ENCODE results near the gene RMDN3. TPM values are rescaled to one million over a fixed set of nuclear protein-coding genes. Genes with fewer than 3 reads are reported as not detected.
A peak's percentile ranks its signal among the peaks of the same experiment; 100 is the strongest.

The RMDN3 gene
- total and polyA plus RNA-seq, 2 experiments from 2014 or later = 26.0 to 46.8 TPM

DNA sequence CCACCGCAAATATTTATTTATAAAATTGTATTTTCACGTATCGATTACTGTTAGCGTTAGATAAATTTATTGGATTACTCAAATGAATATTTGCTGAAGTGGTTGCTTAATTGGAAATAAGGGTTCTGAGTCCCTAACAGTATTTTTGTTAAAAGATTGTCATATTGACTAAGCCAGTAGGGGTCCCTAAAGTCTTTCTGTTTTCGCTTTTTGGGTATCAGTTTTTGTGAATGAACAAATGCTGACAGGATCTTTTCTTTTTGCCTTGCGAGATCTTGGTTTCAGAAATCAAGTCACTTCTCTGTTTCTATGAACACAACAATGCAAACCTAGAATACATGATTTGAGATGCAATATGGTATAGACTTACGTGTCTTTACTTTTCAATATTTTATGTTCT, 53.0 kb downstream of the RMDN3 start:
- no peaks in the 10 kb centered on the region for H3K9me3 ChIP-seq (ENCODE audit: low read depth)
- no peak overlapping the region for H3K4me3 ChIP-seq
- H3K79me2 ChIP-seq = peaks cover 2% of the 10 kb centered on the region
- H3K27ac ChIP-seq = no peak overlapping the region
- no peaks in the 10 kb centered on the region for H3K27me3 ChIP-seq
- no peaks in the 10 kb centered on the region for H3K9me2 ChIP-seq (replicated peaks; ENCODE audit: insufficient read depth)
- no peaks in the 10 kb centered on the region for H3K36me3 ChIP-seq (replicated peaks; ENCODE audit: insufficient read depth, low read depth)
- TF ChIP-seq EZH2 (IDR thresholded peaks at IDR 0.05; ENCODE audit: borderline replicate concordance) = no peak
- TF ChIP-seq EZH2phosphoT487 (IDR thresholded peaks at IDR 0.05; ENCODE audit: low read depth, severe bottlenecking, unreplicated experiment) = no peak
- TF ChIP-seq, protein P1, sequence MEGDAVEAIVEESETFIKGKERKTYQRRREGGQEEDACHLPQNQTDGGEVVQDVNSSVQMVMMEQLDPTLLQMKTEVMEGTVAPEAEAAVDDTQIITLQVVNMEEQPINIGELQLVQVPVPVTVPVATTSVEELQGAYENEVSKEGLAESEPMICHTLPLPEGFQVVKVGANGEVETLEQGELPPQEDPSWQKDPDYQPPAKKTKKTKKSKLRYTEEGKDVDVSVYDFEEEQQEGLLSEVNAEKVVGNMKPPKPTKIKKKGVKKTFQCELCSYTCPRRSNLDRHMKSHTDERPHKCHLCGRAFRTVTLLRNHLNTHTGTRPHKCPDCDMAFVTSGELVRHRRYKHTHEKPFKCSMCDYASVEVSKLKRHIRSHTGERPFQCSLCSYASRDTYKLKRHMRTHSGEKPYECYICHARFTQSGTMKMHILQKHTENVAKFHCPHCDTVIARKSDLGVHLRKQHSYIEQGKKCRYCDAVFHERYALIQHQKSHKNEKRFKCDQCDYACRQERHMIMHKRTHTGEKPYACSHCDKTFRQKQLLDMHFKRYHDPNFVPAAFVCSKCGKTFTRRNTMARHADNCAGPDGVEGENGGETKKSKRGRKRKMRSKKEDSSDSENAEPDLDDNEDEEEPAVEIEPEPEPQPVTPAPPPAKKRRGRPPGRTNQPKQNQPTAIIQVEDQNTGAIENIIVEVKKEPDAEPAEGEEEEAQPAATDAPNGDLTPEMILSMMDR (IDR thresholded peaks at IDR 0.05; ENCODE audit: poor library complexity) = peak; percentile 28
- no peaks in the 10 kb centered on the region for H3K4me1 ChIP-seq (ENCODE audit: insufficient read depth)
- DNase-seq (ENCODE audit: low spot score) = no peak
- H3K4me2 ChIP-seq = no peak overlapping the region
- H2AFZ ChIP-seq = no peak overlapping the region
- no peaks in the 10 kb centered on the region for H4K20me1 ChIP-seq (ENCODE audit: insufficient read depth, poor library complexity, severe bottlenecking)
- WGBS (ENCODE audit: low lambda C conversion rate, missing lambda C conversion rate) = 95% methylated on average over 7 of the region's 7 CpGs

DNA sequence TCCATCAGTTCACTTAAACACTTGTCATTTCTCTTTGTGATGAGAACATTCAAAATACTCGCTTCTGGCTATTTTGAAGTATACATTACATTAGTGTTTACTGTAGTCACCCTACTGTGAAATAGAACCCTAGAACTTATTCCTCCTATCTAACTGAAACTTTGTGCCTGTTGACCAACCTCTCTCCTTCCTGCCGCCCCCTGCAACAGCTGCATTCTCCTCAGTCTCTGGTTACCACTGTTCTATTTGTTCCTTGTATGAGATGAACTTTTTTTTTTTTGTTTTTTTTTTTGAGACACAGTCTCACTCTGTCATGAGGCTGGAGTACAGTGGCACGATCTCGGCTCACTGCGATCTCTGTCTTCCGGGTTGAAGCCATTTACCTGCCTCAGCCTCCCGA, 57.1 kb downstream of the RMDN3 start:
- Histone ChIP-seq H3K9me3 (ENCODE audit: low read depth) (no peaks in the 10 kb centered on the region), H3K4me2 (no peak overlapping the region), H3K4me3 (no peak overlapping the region), H3K9me2 (replicated peaks; ENCODE audit: insufficient read depth) (no peaks in the 10 kb centered on the region), H2AFZ (no peak overlapping the region), H3K36me3 (replicated peaks; ENCODE audit: insufficient read depth, low read depth) (no peaks in the 10 kb centered on the region), H3K27me3 (no peaks in the 10 kb centered on the region), H3K4me1 (ENCODE audit: insufficient read depth) (peaks cover 7% of the 10 kb centered on the region), H3K79me2 (peaks cover 23% of the 10 kb centered on the region), H3K27ac (no peak overlapping the region), H4K20me1 (ENCODE audit: insufficient read depth, poor library complexity, severe bottlenecking) (no peaks in the 10 kb centered on the region)
- TF ChIP-seq, protein P1 (IDR thresholded peaks at IDR 0.05; ENCODE audit: poor library complexity) = no peak
- TF ChIP-seq EZH2phosphoT487 (IDR thresholded peaks at IDR 0.05; ENCODE audit: low read depth, severe bottlenecking, unreplicated experiment) = no peak
- no peak for TF ChIP-seq EZH2 (IDR thresholded peaks at IDR 0.05; ENCODE audit: borderline replicate concordance)
- 99% methylated on average over 7 of the region's 7 CpGs for WGBS (ENCODE audit: low lambda C conversion rate, missing lambda C conversion rate)
- no peak for DNase-seq (ENCODE audit: low spot score)

DNA sequence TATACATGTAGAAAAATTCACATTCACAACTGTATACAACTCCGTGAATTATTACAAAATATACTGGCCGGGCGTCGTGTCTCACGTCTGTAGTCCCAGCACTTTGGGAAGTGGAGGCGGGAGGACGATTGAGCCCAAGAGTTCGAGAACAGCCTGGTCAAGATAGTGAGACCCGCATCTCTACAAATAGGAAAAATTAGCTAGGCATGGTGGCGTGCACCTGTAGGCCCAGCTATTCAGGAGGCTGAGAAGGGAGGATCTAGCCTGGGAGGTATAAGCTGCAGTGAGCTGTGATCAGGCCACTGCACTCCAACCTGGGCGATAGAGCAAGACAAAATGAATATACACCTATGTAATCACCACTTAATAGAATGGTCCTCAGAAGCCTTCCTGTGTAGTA, 58.8 kb downstream of the RMDN3 start:
- Histone ChIP-seq H2AFZ (peak overlapping the region; percentile 66), H3K9me2 (replicated peaks; ENCODE audit: insufficient read depth) (no peaks in the 10 kb centered on the region), H3K79me2 (peaks cover 30% of the 10 kb centered on the region), H3K27me3 (no peaks in the 10 kb centered on the region), H3K4me2 (peak overlapping the region; percentile 88), H3K36me3 (replicated peaks; ENCODE audit: insufficient read depth, low read depth) (no peaks in the 10 kb centered on the region), H3K9me3 (ENCODE audit: low read depth) (no peaks in the 10 kb centered on the region), H4K20me1 (ENCODE audit: insufficient read depth, poor library complexity, severe bottlenecking) (no peaks in the 10 kb centered on the region), H3K4me1 (ENCODE audit: insufficient read depth) (peaks cover 7% of the 10 kb centered on the region), H3K27ac (no peak overlapping the region), H3K4me3 (no peak overlapping the region)
- 89% methylated on average over 11 of the region's 11 CpGs for WGBS (ENCODE audit: low lambda C conversion rate, missing lambda C conversion rate)
- TF ChIP-seq EZH2phosphoT487 (IDR thresholded peaks at IDR 0.05; ENCODE audit: low read depth, severe bottlenecking, unreplicated experiment) = no peak
- TF ChIP-seq, protein P1 (IDR thresholded peaks at IDR 0.05; ENCODE audit: poor library complexity) = no peak
- TF ChIP-seq EZH2 (IDR thresholded peaks at IDR 0.05; ENCODE audit: borderline replicate concordance) = no peak
- no peak for DNase-seq (ENCODE audit: low spot score)

DNA sequence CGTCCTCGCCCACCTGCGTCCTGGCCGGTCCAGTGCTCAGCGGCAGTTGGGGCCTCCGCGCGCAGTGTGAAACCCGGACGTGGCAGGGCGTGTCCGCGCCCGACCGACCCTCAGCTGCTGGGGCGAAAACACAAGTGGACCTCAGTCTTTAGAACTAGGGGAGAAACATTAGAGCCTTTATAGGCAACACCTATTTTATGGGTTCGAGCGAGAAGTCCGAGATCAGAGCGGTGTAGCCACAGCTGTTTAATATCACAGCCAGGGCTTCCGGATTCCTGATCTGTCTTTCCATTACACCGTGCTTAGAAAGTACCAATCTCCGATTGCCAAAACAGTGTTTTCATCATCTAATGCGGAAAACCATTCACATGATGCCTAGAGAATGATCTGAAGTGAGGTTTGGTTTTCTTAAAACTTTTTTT, 59.6 kb downstream of the RMDN3 start:
- peak overlapping the region; percentile 49 for H3K4me3 ChIP-seq
- no peaks in the 10 kb centered on the region for H3K9me2 ChIP-seq (replicated peaks; ENCODE audit: insufficient read depth)
- TF ChIP-seq, protein P1 (IDR thresholded peaks at IDR 0.05; ENCODE audit: poor library complexity) = no peak
- TF ChIP-seq EZH2 (IDR thresholded peaks at IDR 0.05; ENCODE audit: borderline replicate concordance) (no peak), EZH2phosphoT487 (IDR thresholded peaks at IDR 0.05; ENCODE audit: low read depth, severe bottlenecking, unreplicated experiment) (no peak)
- H3K4me2 ChIP-seq = peak overlapping the region; percentile 88
- WGBS (ENCODE audit: low lambda C conversion rate, missing lambda C conversion rate) = 1% methylated on average over 24 of the region's 24 CpGs
- no peaks in the 10 kb centered on the region for H3K9me3 ChIP-seq (ENCODE audit: low read depth)
- DNase-seq (ENCODE audit: low spot score) = peak; percentile 33
- peaks cover 30% of the 10 kb centered on the region for H3K79me2 ChIP-seq
- H3K36me3 ChIP-seq (replicated peaks; ENCODE audit: insufficient read depth, low read depth) = no peaks in the 10 kb centered on the region
- no peaks in the 10 kb centered on the region for H4K20me1 ChIP-seq (ENCODE audit: insufficient read depth, poor library complexity, severe bottlenecking)
- H2AFZ ChIP-seq = peak overlapping the region; percentile 66
- peak overlapping the region; percentile 100 for H3K27ac ChIP-seq
- H3K4me1 ChIP-seq (ENCODE audit: insufficient read depth) = peaks cover 7% of the 10 kb centered on the region
- H3K27me3 ChIP-seq = no peaks in the 10 kb centered on the region
